HCT116 (cell line): Measurements from ENCODE around the gene IFI27L2. TPM values are rescaled to one million over a fixed set of nuclear protein-coding genes. Genes with fewer than 3 reads are reported as not detected.

ENCODE experiments used
- ATAC-seq: fragments of 200-7000 bp; cut with Tn5 transposase; 2 replicates; pipeline ENCODE4 v1.9.1; 2020; ENCODE audit warnings: mild to moderate bottlenecking, moderate library complexity
- BruUV-seq: library from RNA; stranded (reverse); fragments of 400-500 nt; replicated peaks from 2 replicates; lab custom pipeline; 2021; lab: Mats Ljungman, UMichigan
- CTCF ChIA-PET: fragments of 300-600 bp; sonication (Branson Sonifier 250); formaldehyde crosslinking; loops from one replicate; lab custom pipeline; 2021; ENCODE audit warnings: antibody characterized with exemption; lab: Charles Lee
- POLR2A ChIA-PET: fragments of 300-600, 350-600 bp; sonication (Branson Sonifier 250); formaldehyde crosslinking; loops from one replicate; lab custom pipeline; 2021; ENCODE audit warnings: antibody characterized with exemption; lab: Charles Lee
- RAD21 ChIA-PET, 2 experiments: fragments of 300-600 bp; sonication (Branson Sonifier 250); formaldehyde crosslinking; loops; one replicate each; lab custom pipeline; 2023; ENCODE audit warnings: low total read pairs in 2 of 2; ENCODE audit not compliant: uncharacterized antibody in 2 of 2, unreplicated experiment in 2 of 2, low non-redundant PET in 1 of 2; lab: Charles Lee
- DNase-seq: peaks from one replicate; pipeline ENCODE4 v3.0.0-alpha.2; 2010; ENCODE audit warnings: low read depth, low spot score
- H2AFZ ChIP-seq: fragments of 200-600 bp; shearing (Covaris generic), sonication (generic); 2 replicates; pipeline ENCODE4 v1.6.1; 2017; ENCODE audit warnings: low read depth, mixed run types, mixed read lengths, antibody characterized with exemption, low read length; ENCODE audit not compliant: poor library complexity, severe bottlenecking
- H3K27ac ChIP-seq: 2 replicates; pipeline ENCODE4 v1.5.1; 2012; ENCODE audit warnings: low read depth, low read length
- H3K27me3 ChIP-seq: fragments of 200-600 bp; sonication (generic); 2 replicates; pipeline ENCODE4 v1.6.1; 2016; ENCODE audit warnings: mixed run types, low read length, mixed read lengths; ENCODE audit not compliant: insufficient read depth
- H3K36me3 ChIP-seq, 2 experiments: fragments of 200-500 bp in 1 of 2; fragments of 200-600 bp in 1 of 2; sonication (Bioruptor generic) in 1 of 2; sonication (generic) in 1 of 2; 2 replicates each; pipeline versions ENCODE4 v1.5.1 to v1.6.1; 2014 to 2016; ENCODE audit warnings: low read length in 2 of 2, inconsistent platforms in 1 of 2, mixed read lengths in 1 of 2, mixed run types in 1 of 2; ENCODE audit not compliant: insufficient read depth in 2 of 2, control insufficient read depth in 1 of 2
- H3K4me1 ChIP-seq, 2 experiments: fragments of 200-600 bp in 1 of 2; sonication (generic) in 1 of 2; 2 replicates each; pipeline versions ENCODE4 v1.5.1 to v1.6.1; 2012 to 2017; ENCODE audit warnings: low read length in 2 of 2, inconsistent platforms in 1 of 2, mild to moderate bottlenecking in 1 of 2, mixed read lengths in 1 of 2, mixed run types in 1 of 2, moderate library complexity in 1 of 2; ENCODE audit not compliant: insufficient read depth in 2 of 2, control insufficient read depth in 1 of 2
- H3K4me2 ChIP-seq: fragments of 200-600 bp; sonication (generic); 2 replicates; pipeline ENCODE4 v1.6.1; 2017; ENCODE audit warnings: mixed run types, low read length, mixed read lengths
- H3K4me3 ChIP-seq, 2 experiments: fragments of 200-600 bp in 1 of 2; sonication (generic) in 1 of 2; replicated peaks in 1 of 2; 2 replicates each; pipeline ENCODE4 v1.5.1; 2011 to 2016; ENCODE audit warnings: low read length in 2 of 2, control low read depth in 1 of 2, low read depth in 1 of 2, mild to moderate bottlenecking in 1 of 2, mixed read lengths in 1 of 2, mixed run types in 1 of 2
- H3K79me2 ChIP-seq: fragments of 200-600 bp; sonication (generic); 2 replicates; pipeline ENCODE4 v1.6.1; 2017; ENCODE audit warnings: mild to moderate bottlenecking, mixed run types, low read length, moderate library complexity, mixed read lengths; ENCODE audit not compliant: insufficient read depth
- H3K9ac ChIP-seq: fragments of 200-600 bp; sonication (generic); 2 replicates; pipeline ENCODE4 v1.6.1; 2016; ENCODE audit warnings: low read length, mixed read lengths
- H3K9me2 ChIP-seq: fragments of 200-600 bp; sonication (generic), shearing (Covaris generic); 2 replicates; pipeline ENCODE4 v1.6.1; 2017; ENCODE audit warnings: mixed run types, mild to moderate bottlenecking, moderate library complexity; ENCODE audit not compliant: insufficient read depth
- H3K9me3 ChIP-seq, 2 experiments: fragments of 200-500 bp in 1 of 2; fragments of 200-600 bp in 1 of 2; sonication (Bioruptor generic) in 1 of 2; sonication (generic) in 1 of 2; 2 replicates each; pipeline ENCODE4 v1.6.1; 2014 to 2017; ENCODE audit warnings: low read length in 2 of 2, mixed read lengths in 2 of 2, inconsistent platforms in 1 of 2, low read depth in 1 of 2, mild to moderate bottlenecking in 1 of 2, mixed run types in 1 of 2, moderate library complexity in 1 of 2; ENCODE audit not compliant: control insufficient read depth in 1 of 2, insufficient read depth in 1 of 2
- H4K20me1 ChIP-seq: fragments of 200-600 bp; sonication (generic), shearing (Covaris generic); 2 replicates; pipeline ENCODE4 v1.6.1; 2017; ENCODE audit warnings: mixed run types, mild to moderate bottlenecking, moderate library complexity; ENCODE audit not compliant: insufficient read depth
- ATF3 ChIP-seq: IDR thresholded peaks from 2 replicates; pipeline ENCODE4 v1.6.1; 2012
- CTCF ChIP-seq, 3 experiments: fragments of 200-600 bp in 1 of 3; sonication (generic) in 1 of 3; IDR thresholded peaks in 2 of 3; conservative IDR thresholded peaks in 1 of 3; 2 replicates each; pipeline ENCODE4 v1.5.1; 2012 to 2017; ENCODE audit warnings: low read depth in 2 of 3, low read length in 2 of 3, antibody characterized with exemption in 1 of 3, borderline replicate concordance in 1 of 3, control low read depth in 1 of 3, mild to moderate bottlenecking in 1 of 3, mixed read lengths in 1 of 3, mixed run types in 1 of 3, moderate library complexity in 1 of 3; ENCODE audit not compliant: insufficient read depth in 1 of 3
- EZH2 ChIP-seq: fragments of 200-600 bp; sonication (generic); IDR thresholded peaks from 2 replicates; pipeline ENCODE4 v1.6.1; 2017; ENCODE audit warnings: antibody characterized with exemption, mixed run types
- MAX ChIP-seq: IDR thresholded peaks from 2 replicates; pipeline ENCODE4 v1.6.1; 2012
- SIN3A ChIP-seq: IDR thresholded peaks from 2 replicates; pipeline ENCODE4 v1.6.1; 2012; ENCODE audit warnings: low read depth
- SP1 ChIP-seq: IDR thresholded peaks from 2 replicates; pipeline ENCODE4 v1.6.1; 2012; ENCODE audit warnings: low read depth
- TCF7L2 ChIP-seq: IDR thresholded peaks from 2 replicates; pipeline ENCODE4 v1.7.0; 2011; ENCODE audit warnings: borderline replicate concordance, inconsistent platforms; ENCODE audit not compliant: insufficient read depth, insufficient read length; ENCODE audit errors: extremely low read depth
- YY1 ChIP-seq: IDR thresholded peaks from 2 replicates; pipeline ENCODE4 v1.6.1; 2011; ENCODE audit warnings: low read length, low read depth, moderate library complexity, mild to moderate bottlenecking; ENCODE audit not compliant: insufficient replicate concordance; ENCODE audit errors: extremely low read depth
- ZBTB33 ChIP-seq: IDR thresholded peaks from 2 replicates; pipeline ENCODE4 v1.6.1; 2011; ENCODE audit warnings: mild to moderate bottlenecking, low read length, moderate library complexity; ENCODE audit not compliant: insufficient replicate concordance; ENCODE audit errors: extremely low read depth
- ZFX ChIP-seq: fragments of 450-650 bp; IDR thresholded peaks from 2 replicates; pipeline ENCODE4 v1.6.1; 2017
- ZNF274 ChIP-seq: fragments of 200-500 bp; sonication (Bioruptor generic); IDR thresholded peaks from 2 replicates; pipeline ENCODE4 v1.6.1; 2014; ENCODE audit warnings: mild to moderate bottlenecking, low read depth, low read length, inconsistent platforms
- intact Hi-C: fragments of 100-400 bp; cut with micrococcal nuclease; formaldehyde crosslinking; loops from 2 replicates; pipeline ENCODE4 v1.10.0; 2022
- total RNA-seq: library from RNA; stranded (reverse); gene quantifications from one replicate; pipeline ENCODE4 v1.2.1, GENCODE V29; 2021; ENCODE audit not compliant: unreplicated experiment

IFI27L2 gene
- total RNA-seq, 1 experiment from 2014 or later, result 42.9 TPM

GRCh38 chr14:94124582-94125377 is 4.6 kb downstream of the IFI27L2 start (continued):
- no peak for TF ChIP-seq ZBTB33

- Histone ChIP-seq H4K20me1 (no peaks in the 10 kb centered on the region), H3K9ac (no peak overlapping the region), H3K36me3 (no peaks in the 10 kb centered on the region), H3K4me1 (peaks cover 0 to 6% of the 10 kb centered on the region in 2 experiments; a peak in 1 of 4 replicates), H2AFZ (no peak overlapping the region), H3K9me2 (no peaks in the 10 kb centered on the region), H3K79me2 (no peaks in the 10 kb centered on the region), H3K9me3 (peaks cover 0 to 11% of the 10 kb centered on the region in 2 experiments; a peak in 2 of 4 replicates), H3K4me3 (no peak overlapping the region), H3K27ac (no peak overlapping the region), H3K4me2 (no peak overlapping the region), H3K27me3 (peaks cover 3% of the 10 kb centered on the region; the same call in 1 of the 2 replicates)
- ChIA-PET POLR2A (no interaction called here), RAD21 (no interaction called here), CTCF (interaction anchor here (1.6 kb wide), 1 partner anchor 13 kb away, joined by 3 read pairs; no protein-coding TSS in a partner anchor)
- BruUV-seq, result no TSS peak
- no peak for DNase-seq
- ATAC-seq, result no peak
- intact Hi-C loops, result no loop called here
- TF ChIP-seq CTCF (IDR thresholded peaks at IDR 0.05 in 2 of 3, conservative IDR thresholded peaks at IDR 0.05 in 1 of 3; ENCODE audit: borderline replicate concordance in 1 of 3, insufficient read depth in 1 of 3, low read depth in 2 of 3, low read length in 2 of 3) (no peak), ZNF274 (no peak), ZFX (no peak), TCF7L2 (no peak), SIN3A (no peak), SP1 (no peak), EZH2 (no peak), YY1 (no peak), ZBTB33 (no peak), ATF3 (no peak), MAX (no peak)
These were observed 5.5 kb downstream of the IFI27L2 start for GRCh38 chr14:94123868-94124267.
